HL-60 (cell line): ENCODE measurements around the gene APOL1.

Experiments
- POLR2AphosphoS5 ChIP-seq: IDR thresholded peaks from 2 replicates; pipeline ENCODE4 v1.6.1; 2012; ENCODE audit warnings: low read depth
- TF ChIP-seq, protein P1 (sequence below): IDR thresholded peaks from one replicate; pipeline ENCODE4 v1.5.1; 2011; ENCODE audit warnings: low read length, control low read depth, inconsistent platforms; ENCODE audit not compliant: insufficient read depth

DNA sequence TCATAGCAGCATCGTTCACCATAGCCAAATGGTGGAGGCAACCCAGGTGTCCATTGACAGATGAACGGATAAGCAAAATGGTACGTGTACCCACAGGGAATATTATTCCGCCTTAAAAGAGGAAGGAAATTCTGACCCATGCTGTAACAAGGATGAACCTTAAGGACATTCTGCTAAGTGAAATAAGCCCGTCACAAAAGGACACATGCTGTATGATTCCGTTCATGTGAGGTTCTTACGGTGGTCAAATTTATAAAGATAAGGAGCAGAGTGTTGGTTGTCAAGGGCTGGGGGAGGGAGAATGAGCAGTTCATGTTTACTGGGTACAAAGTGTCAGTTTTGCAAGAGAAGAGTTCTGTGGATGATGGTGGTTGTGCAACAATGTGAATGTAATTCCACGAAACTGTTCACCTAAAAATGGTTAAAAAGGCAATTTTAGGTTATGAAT is 26.3 kb downstream of the APOL1 start:
- TF ChIP-seq, protein P1, sequence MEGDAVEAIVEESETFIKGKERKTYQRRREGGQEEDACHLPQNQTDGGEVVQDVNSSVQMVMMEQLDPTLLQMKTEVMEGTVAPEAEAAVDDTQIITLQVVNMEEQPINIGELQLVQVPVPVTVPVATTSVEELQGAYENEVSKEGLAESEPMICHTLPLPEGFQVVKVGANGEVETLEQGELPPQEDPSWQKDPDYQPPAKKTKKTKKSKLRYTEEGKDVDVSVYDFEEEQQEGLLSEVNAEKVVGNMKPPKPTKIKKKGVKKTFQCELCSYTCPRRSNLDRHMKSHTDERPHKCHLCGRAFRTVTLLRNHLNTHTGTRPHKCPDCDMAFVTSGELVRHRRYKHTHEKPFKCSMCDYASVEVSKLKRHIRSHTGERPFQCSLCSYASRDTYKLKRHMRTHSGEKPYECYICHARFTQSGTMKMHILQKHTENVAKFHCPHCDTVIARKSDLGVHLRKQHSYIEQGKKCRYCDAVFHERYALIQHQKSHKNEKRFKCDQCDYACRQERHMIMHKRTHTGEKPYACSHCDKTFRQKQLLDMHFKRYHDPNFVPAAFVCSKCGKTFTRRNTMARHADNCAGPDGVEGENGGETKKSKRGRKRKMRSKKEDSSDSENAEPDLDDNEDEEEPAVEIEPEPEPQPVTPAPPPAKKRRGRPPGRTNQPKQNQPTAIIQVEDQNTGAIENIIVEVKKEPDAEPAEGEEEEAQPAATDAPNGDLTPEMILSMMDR, result no peak
- no peak; the same call in 1 of the 2 replicates for TF ChIP-seq POLR2AphosphoS5
